ENCODE measurements around the gene BCO1. TPM values are rescaled to one million over a fixed set of nuclear protein-coding genes. Genes with fewer than 3 reads are reported as not detected.
"Not testable (repeated sequence)": the region's sequence is repeated elsewhere in the genome, so short reads cannot be mapped to it uniquely, and the experiment has no call there.

Gene BCO1, protein sequence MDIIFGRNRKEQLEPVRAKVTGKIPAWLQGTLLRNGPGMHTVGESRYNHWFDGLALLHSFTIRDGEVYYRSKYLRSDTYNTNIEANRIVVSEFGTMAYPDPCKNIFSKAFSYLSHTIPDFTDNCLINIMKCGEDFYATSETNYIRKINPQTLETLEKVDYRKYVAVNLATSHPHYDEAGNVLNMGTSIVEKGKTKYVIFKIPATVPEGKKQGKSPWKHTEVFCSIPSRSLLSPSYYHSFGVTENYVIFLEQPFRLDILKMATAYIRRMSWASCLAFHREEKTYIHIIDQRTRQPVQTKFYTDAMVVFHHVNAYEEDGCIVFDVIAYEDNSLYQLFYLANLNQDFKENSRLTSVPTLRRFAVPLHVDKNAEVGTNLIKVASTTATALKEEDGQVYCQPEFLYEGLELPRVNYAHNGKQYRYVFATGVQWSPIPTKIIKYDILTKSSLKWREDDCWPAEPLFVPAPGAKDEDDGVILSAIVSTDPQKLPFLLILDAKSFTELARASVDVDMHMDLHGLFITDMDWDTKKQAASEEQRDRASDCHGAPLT
- total RNA-seq: under 0.01 TPM

DNA sequence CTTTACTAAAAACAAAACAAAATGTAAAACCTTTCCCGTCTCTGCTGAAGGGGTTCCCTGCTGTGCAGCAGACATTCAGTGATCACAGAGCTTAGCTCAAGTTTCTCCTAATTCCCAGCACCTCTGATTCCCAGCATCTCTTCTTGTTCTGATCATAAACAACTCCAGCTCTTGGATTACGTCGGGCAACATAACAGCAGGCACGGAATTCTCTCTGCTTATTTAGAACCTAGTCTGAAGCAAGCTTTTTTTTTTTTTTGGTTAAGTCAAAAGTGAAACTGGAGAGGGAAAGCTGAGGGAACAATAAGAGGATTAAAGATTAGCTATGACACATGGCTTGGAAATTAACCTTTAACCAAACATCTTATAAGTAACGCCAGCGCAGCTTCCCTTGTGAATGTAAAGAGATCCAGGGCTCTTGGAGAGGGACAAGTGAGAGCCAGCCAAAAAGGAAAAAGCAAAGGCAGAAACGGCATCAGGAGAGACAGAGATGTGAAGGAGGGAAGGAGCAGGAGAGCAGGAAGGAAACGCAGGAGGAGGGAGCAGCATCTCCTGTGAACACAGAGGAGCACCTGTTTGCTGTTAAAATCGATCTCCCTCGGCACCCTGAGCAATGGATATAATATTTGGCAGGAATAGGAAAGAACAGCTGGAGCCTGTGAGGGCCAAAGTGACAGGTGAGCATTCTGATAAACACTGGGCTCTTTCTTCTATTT is at the start of gene BCO1:
Gene BCO1 (plus strand): TSS at position 394 of the 716 bp plus-strand sequence. CDS start 220 bp downstream, at position 614.
- DNase-seq (ENCODE audit: low read depth in 2 of 3, low spot score in 2 of 3): peak in 1 of 3 donors; percentile 28

DNA sequence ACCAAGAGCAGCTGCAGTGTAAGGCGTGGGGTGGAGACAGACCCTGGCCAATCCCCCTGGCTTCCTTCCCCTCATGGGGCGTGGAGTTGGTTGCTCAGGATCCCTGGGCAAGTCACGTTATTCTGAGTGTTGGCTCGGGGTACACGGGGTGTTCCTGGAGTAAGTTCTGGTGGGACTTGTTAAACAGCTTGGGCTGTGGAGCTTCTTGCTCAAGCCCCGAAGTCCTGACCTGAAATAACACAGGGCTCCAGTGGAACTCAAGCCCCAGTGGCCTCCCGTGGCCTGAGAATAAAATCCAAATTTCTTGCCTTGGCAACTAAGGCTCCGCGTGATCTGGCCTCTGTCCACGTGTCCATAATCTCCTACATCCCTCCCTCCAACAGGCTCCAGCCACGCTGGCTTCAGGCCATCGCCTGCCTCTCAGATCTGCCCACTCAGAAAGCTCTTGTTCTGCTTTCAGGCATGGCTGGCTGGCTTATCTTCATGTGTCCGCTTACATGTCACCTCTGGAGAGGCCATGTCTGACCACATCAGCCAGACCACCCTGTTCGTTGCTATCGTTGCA is 49.3 kb upstream of the BCO1 start:
- no peak for DNase-seq (ENCODE audit: low read depth in 2 of 3, low spot score in 2 of 3)

DNA sequence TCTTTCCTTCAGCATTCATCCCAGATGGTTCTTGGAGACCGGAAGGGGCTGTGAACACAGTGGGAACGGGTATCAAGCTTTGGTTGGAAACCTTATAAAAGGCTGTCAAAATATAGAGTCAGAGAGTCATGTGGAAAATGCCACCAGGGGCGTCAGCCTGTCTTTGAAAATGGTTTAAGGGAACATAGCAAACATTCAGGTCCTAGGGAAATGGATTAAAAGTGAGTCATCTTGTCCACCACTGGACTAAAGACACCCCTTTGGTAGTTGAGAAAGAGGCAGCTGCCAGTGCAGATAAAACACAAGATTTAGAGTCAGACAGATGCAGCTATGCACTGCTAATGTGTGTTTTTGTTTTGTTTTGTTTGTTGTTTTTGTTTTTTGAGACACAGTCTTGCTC is 47.8 kb upstream of the BCO1 start:
- no peak for DNase-seq (ENCODE audit: low read depth in 2 of 3, low spot score in 2 of 3)

DNA sequence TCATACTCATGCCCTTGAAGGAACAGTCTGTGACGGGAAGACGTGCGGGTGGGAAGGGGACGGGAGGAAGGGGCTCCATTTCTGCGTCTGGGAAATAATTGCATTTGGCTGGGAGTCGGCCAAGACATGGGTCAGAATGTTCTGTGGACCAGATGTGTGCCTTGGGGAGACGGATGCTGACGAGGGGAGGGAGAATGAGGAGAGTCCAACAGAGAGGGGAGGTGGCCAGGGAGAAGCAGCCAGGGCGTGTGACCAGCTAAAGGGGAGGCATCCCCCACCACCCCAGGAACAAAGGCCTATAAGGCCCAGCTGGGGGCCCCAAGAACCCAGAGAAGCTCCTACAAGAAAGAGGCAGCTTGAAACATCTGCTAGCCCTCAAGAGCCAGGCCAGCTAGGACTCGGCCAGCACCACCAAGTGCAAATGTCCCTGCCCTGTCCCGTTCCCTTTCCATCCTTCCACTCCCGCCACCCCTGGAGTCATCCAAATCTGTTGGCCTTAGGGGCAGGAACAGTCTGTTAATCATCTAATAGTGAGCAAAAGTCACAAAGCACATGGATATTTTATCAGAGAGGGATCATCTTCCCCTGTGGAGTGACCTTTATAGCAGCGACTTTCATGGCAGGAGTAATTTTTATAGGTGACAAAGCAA is 42.5 kb upstream of the BCO1 start:
- no peak for DNase-seq (ENCODE audit: low read depth in 2 of 3, low spot score in 2 of 3)

DNA sequence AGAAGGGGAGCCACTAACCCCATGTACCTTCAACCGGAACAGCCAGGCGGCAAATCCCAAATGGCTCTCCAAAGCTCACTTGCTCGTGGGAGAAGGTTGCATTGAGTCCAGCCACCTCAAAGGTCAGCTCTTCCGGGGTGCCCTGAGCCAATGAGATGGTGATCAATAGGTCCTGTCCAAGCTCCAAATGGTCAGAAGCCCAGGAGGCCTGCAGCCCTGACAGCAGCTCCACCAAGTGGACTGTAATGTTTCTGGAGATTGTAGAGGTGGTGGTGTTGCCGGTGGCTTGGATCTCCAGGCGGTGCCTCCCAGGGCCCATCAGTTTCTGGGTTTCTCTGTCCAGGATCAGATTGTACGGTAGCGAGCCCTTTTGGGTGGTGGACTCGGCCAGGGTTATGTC is 39.9 kb upstream of the BCO1 start:
- DNase-seq (ENCODE audit: low read depth in 2 of 3, low spot score in 2 of 3): no peak

DNA sequence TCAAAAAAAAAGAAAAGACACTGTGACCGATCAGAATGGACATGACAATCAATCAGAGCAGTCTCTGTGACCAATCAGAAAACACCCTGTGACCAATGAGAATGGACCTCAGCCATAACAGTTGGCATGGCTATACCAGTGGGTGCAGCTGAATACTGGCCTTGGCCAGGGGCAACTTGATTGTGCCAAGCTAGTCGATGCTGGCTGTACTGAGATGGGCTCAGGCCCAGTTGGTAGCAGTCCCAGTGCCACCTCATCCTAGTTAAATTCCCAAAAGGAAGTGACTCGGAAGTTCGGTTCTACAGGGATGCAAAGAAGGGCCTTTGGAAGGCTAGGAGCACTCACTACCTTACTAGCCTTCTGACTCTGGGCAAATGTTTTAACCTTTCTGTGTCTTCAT is 37.2 kb upstream of the BCO1 start:
- no peak for DNase-seq (ENCODE audit: low read depth in 2 of 3, low spot score in 2 of 3)

DNA sequence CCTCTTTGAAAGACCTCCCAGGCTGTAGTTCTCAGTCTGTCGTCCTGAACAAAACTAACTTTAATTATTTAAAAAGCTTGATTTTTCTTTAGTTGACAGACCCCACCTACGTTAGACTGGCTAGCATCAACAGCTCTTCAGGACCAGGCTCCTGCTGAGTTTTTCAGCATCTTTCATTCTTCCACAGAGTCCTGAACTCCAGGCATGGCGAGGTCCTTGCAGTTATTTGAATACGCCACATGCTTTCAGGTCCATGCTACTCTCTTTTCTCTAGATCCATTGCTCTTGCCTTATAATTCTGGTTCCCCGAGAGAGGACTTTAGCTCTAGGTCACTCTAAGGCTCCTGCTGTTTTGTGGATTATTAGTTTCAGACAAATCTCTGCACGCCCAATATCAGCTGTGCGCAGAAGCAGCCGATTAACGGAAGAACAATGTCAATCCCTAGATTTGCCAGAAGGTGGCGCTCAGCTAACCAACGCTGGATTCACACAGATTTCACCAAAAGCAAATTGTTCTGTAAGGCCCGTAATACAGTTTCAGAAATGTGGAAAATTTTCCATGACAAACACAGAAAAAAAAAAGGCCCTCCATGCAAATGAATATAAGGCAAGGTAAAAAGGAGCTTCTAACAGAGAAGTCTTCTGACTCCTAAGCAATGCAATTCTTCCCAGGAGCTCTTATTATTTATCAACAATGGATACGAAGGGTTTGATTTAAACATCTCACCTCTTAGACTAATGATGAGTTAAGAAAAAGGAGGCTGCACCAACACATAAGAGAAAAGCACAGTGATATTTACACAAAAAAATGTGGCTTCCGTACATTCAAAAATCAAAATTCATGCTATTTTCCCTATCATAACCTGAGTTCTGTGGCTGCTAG is 33.5 kb upstream of the BCO1 start:
- DNase-seq (ENCODE audit: low read depth in 2 of 3, low spot score in 2 of 3): peak; percentile 13 to 59 (median 31)

DNA sequence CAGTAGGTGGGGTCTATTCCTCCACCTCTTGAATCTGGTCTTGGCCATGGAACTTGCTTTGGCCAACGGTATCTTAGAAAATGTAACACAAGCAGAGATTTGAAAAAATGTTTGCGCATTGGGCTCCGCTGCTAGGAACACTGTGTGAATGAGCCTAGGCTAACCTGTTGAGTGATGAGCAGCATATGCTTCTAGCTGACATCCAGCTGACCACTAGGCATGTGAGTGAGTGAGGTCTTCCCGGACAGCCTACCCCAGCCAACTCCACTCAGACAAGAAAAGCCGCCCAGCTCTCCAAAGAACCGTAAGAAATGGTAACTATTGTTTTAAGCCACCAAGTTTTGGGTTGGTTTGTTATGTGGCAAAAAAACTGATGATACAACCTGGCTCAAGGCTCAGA is 31.4 kb upstream of the BCO1 start:
- no peak for DNase-seq (ENCODE audit: low read depth in 2 of 3, low spot score in 2 of 3)

DNA sequence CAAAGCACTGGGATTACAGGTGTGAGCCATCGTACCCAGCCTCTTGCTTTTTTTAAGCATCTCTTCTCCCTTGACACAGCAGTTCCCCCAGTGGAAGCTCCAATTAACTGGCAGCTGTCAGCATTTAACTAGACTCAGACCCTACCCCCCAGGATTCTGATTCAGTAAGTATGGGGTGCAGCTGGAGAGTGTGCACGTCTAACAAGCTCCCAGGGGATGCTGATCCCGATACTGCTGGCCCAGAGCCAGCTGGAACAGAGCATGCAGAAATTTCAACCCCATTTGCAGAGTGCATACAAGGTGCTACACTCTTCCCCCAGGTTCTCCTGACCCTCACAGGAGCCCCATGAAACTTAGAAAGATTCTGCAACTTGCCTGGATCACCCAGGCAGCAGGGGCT is 27.7 kb upstream of the BCO1 start:
- no peak for DNase-seq (ENCODE audit: low read depth in 2 of 3, low spot score in 2 of 3)

DNA sequence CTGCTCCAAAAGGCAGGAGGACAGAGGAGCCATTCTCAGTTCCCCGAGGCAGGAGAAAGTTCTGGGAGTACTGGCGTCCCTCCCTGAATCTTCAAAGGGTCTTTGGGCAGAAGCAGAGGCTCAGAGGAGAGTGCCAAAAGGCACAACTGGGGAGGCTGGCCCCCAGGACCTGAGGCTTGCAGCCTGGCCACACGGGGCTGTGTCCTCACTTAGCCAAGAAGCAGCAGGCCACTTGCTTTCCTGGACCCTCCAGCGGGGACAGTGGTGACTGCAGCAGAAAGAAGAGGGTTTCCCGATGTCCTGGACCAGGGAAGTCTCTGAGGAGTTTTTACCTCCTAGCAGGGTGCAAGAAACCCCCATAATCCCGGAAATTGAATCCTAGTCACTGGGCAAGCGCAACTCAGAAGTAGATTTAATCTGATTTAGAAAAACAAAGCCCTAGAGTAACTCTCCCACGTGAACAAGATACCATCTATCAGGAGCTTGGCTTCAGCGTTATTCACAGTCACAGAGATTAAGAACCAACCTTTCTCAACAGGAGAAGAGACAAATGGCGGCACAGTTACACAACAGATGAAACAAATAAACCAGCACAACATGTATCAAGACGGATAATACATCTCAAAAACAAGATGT is 25.5 kb upstream of the BCO1 start:
- no peak for DNase-seq (ENCODE audit: low read depth in 2 of 3, low spot score in 2 of 3)

DNA sequence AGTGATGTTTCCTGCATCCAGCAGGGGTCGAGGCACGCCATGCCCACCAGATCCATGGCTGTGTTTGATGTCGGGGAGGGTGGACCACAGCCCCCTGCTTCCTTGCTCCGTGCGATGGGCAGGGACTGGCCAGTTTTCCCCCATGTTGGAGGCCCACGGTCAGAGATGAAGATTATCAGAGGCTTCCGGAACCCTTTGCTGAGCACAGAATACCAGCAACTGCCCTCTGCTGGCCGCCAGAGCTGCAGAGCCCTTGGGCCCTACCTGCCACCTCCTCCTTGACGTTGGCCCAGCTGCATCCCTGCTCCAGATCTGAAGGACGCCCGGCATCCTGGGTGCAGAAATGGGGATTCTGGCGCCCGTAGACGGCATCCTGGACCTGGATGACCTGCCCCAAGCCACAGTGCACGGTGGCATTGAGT is 23.7 kb upstream of the BCO1 start:
- DNase-seq (ENCODE audit: low read depth in 2 of 3, low spot score in 2 of 3): no peak

DNA sequence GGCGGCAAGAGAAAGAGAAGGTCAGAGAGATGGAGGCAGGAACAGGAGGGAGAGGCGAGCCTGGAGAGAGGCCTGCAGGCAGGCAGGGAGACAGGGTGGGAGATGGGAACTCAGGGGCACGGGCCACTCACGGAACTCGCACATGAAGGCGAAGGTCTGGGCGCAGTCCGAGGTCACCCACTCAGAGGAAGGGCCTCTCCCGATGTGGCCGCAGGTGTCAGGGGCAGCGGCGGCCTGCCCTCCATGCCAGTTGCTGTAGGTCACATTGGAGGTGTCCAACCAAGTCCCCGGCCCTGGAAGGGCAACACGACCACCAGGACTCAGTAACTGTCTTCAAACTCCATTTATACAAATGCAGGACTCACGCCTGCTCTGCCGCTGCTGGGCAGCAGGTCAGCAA is 22.4 kb upstream of the BCO1 start:
- no peak for DNase-seq (ENCODE audit: low read depth in 2 of 3, low spot score in 2 of 3)

DNA sequence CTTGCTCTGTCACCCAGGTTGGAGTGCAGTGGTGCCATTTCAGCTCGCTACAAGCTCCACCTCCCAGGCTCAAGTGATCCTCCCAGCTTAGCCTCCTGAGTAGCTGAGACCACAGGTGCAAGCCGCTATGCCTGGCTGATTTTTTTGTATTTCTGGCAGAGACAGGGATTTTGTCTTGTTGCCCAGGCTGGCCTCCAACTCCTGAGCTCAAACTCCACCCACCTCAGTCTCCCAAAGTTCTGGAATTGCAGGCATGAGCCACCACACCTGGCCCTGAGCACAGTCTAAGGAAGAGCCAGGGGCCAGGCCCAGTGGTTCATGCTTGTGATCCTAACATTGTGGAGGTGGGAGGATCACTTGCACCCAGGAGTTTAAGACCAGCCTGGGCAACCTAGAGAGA is 21.8 kb upstream of the BCO1 start:
- no peak for DNase-seq (ENCODE audit: low read depth in 2 of 3, low spot score in 2 of 3)

DNA sequence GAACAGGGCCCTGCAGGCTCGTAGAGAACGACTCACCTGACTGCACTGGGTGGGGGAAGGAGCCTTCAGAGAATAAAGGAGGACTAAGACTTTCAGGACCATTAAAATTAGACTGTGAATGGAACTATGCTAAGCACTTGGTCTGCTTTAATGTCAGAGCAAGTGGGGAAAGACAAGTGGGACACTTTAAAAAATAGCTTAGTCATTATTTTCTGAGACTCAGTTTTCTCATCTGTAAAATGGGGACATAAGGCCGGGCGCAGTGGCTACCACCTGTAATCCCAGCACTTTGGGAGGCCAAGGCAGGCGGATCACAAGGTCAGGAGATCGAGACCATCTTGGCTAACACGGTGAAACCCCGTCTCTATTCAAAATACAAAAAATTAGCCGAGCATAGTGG is 19.3 kb upstream of the BCO1 start:
- DNase-seq (ENCODE audit: low read depth in 2 of 3, low spot score in 2 of 3): no peak

DNA sequence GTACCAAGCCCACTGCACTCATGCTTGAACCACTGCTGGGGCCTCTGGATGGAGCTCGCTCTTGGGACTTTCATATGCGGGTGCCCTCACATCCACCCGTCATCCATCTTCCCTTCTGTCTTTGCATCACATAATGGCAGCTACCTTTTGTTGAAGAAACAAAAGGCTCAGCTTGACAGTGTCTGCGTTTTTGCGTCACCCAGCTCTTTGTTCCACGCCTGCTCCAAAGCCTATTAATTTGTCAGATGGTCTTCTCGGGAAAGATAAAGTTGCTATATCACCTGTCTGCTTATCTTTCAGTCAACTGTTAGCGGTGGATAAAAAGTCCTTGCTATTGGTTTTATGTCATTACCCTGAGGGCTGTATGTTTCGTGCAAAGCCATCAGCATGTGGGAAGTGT is 18.1 kb upstream of the BCO1 start:
- no peak for DNase-seq (ENCODE audit: low read depth in 2 of 3, low spot score in 2 of 3)

DNA sequence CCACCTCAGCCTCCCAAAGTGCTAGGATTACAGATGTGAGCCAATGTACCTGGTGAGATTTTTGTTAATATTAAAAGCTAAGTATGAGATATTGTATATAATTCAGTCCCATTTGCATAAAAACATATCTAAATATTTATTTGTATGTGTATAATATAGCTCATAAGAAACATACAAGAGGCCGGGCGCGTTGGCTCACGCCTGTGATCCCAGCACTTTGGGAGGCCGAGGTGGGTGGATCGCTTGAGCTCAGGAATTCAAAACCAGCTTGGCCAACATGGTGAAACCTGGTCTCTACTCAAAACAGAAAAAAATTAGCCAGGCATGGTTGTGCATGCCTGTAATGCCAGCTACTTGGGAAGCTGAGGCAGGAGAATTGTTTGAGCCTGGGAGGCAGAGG is 16.8 kb upstream of the BCO1 start:
- no peak for DNase-seq (ENCODE audit: low read depth in 2 of 3, low spot score in 2 of 3)

DNA sequence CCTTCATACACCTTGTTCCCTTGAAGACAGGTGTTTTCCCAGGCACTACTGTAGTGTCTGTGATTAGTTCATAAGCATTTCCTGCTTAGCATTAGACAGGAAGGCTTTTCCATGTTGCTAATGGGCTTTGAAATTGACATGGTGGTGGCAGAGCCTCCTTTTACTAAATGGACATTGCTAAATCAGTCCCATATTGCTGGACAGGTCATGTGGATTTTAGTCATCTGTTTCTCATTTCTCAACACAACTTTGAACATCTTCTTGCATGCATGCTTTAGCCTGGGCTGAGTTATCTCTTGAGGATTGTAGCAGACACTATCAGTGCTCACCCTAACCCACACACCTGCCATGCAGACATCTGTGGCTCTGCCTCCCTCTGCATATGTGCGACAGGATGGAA is 13.7 kb upstream of the BCO1 start:
- no peak for DNase-seq (ENCODE audit: low read depth in 2 of 3, low spot score in 2 of 3)

DNA sequence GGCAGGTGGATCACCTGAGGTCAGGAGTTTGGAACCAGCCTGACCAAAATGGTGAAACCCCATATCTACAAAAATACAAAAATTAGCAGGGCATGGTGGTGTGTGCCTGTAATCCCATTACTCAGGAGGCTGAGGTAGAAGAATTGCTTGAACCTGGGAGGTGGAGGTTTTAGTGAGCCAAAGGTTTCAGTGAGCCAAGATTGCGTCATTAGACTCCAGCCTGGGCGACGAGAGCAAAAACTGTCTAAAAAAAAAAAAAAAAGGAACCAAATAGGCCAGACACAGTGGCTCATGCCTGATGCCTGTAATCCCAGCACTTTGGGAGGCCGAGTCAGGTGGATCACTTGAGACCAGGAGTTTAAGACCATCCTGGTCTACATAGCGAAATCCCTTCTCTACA is 12.8 kb upstream of the BCO1 start:
- DNase-seq (ENCODE audit: low read depth in 2 of 3, low spot score in 2 of 3): not testable (repeated sequence)

DNA sequence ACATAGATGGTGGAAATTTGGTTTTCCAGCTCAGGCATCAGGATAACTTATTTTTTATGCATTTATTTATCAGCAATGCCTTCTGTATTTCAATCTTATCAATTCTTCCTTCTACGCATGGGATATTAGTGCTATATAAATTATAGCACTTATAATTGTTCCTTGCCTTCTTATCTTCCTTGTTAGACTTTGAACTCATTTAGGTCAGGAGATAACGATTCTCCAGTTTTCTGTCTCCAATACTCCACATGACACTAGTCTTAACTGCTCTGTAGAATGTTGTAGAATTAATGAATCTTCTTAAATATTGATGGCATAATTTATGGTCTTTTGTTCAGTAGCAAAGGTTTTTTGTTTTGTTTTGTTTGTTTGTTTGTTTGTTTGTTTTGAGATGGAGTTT is 10.7 kb upstream of the BCO1 start:
- DNase-seq (ENCODE audit: low read depth in 2 of 3, low spot score in 2 of 3): no peak

DNA sequence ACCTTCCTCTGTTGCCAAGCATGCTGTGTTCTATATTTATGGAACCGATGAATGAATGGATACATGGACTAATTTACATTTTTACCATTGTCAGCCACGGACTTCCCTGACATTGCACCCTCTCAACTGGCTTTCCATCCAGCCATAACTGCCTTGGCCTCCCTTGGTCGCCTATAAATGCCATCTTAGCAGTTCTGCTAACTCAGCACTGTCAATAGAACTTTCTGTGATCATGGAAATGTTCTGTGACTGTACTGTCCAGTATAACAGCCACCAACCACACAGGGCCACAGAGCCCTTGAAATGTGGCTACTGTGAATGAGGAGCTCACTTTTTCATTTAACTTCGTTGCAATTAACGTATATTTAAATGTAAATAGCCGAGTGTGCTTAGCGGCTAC is 8.7 kb upstream of the BCO1 start:
- DNase-seq (ENCODE audit: low read depth in 2 of 3, low spot score in 2 of 3): no peak
